GM21717 (cell line): ENCODE measurements around the gene GALT.

Experiments used
- ATAC-seq: cut with Tn5 transposase; IDR thresholded peaks from one replicate; pipeline ENCODE4 v1.9.1; 2021; ENCODE audit warnings: mild to moderate bottlenecking, moderate library complexity; ENCODE audit not compliant: unreplicated experiment

GALT gene

GRCh38 chr9:34651321-34651720 is 4.8 kb downstream of the GALT start:
- ATAC-seq, result no peak

- ATAC-seq, result no peak
Measured at GRCh38 chr9:34651876-34652601, 5.6 kb downstream of the GALT start, which contains the start of gene IL11RA. IL11RA (plus strand) TSS chr9:34652185; CDS start chr9:34655218, 3,033 bp downstream.

- ATAC-seq, result no peak
Measured at GRCh38 chr9:34652602-34653000, 6.1 kb downstream of the GALT start.

GRCh38 chr9:34653151-34654072 is 6.9 kb downstream of the GALT start:
- no peak for ATAC-seq

- ATAC-seq, result no peak
Measured at GRCh38 chr9:34654323-34655051, 8.0 kb downstream of the GALT start.

- ATAC-seq, result no peak
Measured at GRCh38 chr9:34655394-34655793, 8.9 kb downstream of the GALT start.

GRCh38 chr9:34656992-34657391 is 10.5 kb downstream of the GALT start:
- ATAC-seq, result no peak

GRCh38 chr9:34658461-34658860 is 12.0 kb downstream of the GALT start:
- ATAC-seq, result no peak

- no peak for ATAC-seq
Measured at GRCh38 chr9:34659592-34660253, 13.2 kb downstream of the GALT start.

GRCh38 chr9:34662526-34663302 is 16.2 kb downstream of the GALT start, which contains the start of gene CCL27:
CCL27 (minus strand) TSS chr9:34662657; CDS start chr9:34662633, 24 bp downstream.
- ATAC-seq, result no peak

- ATAC-seq, result no peak
Measured at GRCh38 chr9:34663303-34663605, 16.8 kb downstream of the GALT start.

GRCh38 chr9:34664281-34665066 is 18.0 kb downstream of the GALT start:
- ATAC-seq, result peak; percentile 41

- ATAC-seq, result peak; percentile 31
Measured at GRCh38 chr9:34665067-34665380, 18.5 kb downstream of the GALT start.

- peak; percentile 60 for ATAC-seq
Measured at GRCh38 chr9:34665381-34666250, 19.1 kb downstream of the GALT start.

GRCh38 chr9:34669809-34670562 is 23.5 kb downstream of the GALT start:
- no peak for ATAC-seq

GRCh38 chr9:34671307-34671706 is 24.8 kb downstream of the GALT start:
- no peak for ATAC-seq

GRCh38 chr9:34674440-34674839 is 28.0 kb downstream of the GALT start:
- no peak for ATAC-seq
